GM23248 (cell line): ENCODE measurements around the gene PADI3.

ENCODE experiments used
- EZH2 ChIP-seq: fragments of 200-600 bp; sonication (generic); IDR thresholded peaks from 2 replicates; pipeline ENCODE4 v1.6.1; 2018; ENCODE audit warnings: antibody characterized with exemption, mild to moderate bottlenecking; ENCODE audit not compliant: insufficient read depth, poor library complexity, severe bottlenecking
- EZH2phosphoT487 ChIP-seq: fragments of 200-600 bp; sonication (generic); IDR thresholded peaks from 2 replicates; pipeline ENCODE4 v1.6.1; 2018; ENCODE audit warnings: antibody characterized with exemption, moderate library complexity, mild to moderate bottlenecking, low read depth; ENCODE audit not compliant: insufficient read depth

DNA sequence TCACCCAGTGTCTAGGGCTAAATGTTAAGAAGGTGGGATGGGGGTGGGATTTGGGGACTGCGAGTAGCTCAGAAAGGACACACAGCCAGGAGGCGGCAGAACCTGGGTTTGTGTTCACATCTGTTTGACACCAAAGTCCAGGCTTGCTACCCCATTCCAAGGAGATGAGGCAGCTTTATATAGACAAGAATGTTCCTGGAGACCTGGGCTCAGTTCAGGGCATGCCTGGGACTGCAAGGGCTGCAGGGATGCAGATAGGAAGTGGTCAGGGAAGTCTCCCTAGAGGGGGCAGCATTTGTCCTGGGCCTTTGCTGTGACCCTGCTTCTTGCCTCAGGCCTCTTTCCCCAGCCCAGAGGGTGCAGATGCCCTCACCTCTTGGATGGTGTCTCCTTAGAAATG is 16.3 kb downstream of the PADI3 start:
- TF ChIP-seq EZH2 (no peak), EZH2phosphoT487 (no peak)
